GM19351 (cell line): ENCODE results near the gene RBCK1.
A peak's percentile ranks its signal among the peaks of the same experiment; 100 is the strongest.
"Not testable (repeated sequence)": the region's sequence is repeated elsewhere in the genome, so short reads cannot be mapped to it uniquely, and the experiment has no call there.

Source experiments
- ATAC-seq: cut with Tn5 transposase; IDR thresholded peaks from one replicate; pipeline ENCODE4 v1.9.1; 2021; ENCODE audit warnings: mild to moderate bottlenecking, moderate library complexity; ENCODE audit not compliant: unreplicated experiment

RBCK1 gene

GRCh38 chr20:434221-434620 is 26.1 kb downstream of the RBCK1 start:
- ATAC-seq, result no peak

- no peak for ATAC-seq
Measured at GRCh38 chr20:434661-435419, 26.7 kb downstream of the RBCK1 start.

GRCh38 chr20:435558-435957 is 27.5 kb downstream of the RBCK1 start:
- no peak for ATAC-seq

GRCh38 chr20:436476-436875 is 28.4 kb downstream of the RBCK1 start:
- ATAC-seq, result no peak

DNA sequence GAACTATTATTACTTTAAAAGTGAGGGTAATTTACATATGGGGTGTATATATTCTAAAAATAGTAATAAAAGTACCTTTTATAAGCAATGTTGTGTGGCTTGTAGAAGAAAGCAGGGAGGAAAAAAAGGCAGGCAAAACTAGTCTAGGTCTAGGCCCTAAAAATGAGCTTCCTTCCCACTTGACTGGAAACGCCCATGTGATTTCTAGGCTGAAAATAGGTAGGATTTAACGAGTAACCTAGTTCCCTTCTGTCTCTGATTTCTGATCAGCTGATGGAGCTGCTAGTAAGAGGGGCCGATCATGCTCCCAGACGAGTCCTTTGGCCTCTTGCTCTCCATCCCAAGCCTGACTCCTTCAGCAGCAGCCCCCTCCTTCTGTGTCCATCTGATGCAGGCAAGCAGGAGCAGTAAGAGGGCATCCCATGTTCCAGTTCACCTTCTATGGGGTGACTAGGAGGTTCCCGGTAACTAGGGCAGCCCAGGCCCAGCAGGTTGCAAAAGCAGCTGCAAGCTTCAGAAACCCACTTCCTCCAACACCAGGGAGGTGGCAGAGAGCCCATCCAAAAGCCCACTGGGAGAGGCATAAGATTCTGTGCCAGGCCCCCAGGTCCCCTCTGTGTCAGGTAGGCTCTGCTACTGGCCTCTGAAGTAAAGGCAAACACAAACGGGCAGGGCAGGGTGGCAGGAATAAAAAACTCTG is 29.8 kb downstream of the RBCK1 start:
- no peak for ATAC-seq

- ATAC-seq, result no peak
Measured at GRCh38 chr20:438571-439469, 30.7 kb downstream of the RBCK1 start.

DNA sequence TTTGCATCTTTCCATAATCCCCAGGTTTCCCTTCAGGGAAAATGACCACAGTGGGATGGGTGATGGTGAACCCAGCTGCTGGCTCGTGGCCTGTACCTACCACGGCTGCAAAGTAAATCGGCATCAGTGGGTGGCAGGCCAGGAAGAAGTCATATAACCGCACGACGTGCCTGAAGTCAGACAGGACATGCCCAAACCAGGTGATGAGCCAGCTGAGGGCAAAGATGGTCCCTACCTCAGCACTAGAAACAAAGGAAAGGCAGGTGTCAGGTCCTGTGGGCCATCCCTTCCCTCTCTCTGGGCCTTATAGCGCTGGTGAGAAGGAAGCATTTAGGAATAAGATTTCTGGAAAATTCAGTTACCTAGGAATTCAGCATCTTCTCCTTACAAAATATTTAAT is 32.0 kb downstream of the RBCK1 start:
- ATAC-seq, result no peak

GRCh38 chr20:440636-441035 is 32.5 kb downstream of the RBCK1 start:
- no peak for ATAC-seq

DNA sequence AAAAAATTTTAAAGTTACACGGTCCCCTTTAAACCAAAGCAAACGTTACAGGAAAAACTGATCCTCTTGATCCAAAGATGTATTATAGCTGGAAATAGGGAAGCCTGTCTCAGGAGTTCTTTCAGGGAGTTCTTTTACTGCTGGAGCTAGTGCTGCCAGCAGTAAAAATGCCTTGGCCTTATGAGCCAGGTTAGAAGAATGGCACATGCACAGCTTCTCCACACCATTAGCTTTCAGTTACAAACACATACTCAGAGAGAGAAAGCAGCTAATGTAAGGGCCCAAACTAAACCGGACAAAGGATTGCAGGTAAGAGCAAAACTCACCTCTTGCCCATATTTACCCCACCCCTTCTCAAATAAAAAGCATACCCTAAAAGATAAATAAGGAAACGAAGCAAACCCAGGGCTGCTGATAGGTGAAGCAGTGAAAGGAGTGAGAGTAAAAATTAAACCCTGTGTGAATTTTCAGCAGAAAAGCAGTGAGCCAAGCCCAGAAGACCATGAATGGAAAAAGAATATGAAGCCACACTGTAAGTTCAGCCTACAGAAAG is 35.2 kb downstream of the RBCK1 start:
- no peak for ATAC-seq

- ATAC-seq, result no peak
Measured at GRCh38 chr20:444117-444516, 36.0 kb downstream of the RBCK1 start.

- no peak for ATAC-seq
Measured at GRCh38 chr20:444862-445426, 36.8 kb downstream of the RBCK1 start.

DNA sequence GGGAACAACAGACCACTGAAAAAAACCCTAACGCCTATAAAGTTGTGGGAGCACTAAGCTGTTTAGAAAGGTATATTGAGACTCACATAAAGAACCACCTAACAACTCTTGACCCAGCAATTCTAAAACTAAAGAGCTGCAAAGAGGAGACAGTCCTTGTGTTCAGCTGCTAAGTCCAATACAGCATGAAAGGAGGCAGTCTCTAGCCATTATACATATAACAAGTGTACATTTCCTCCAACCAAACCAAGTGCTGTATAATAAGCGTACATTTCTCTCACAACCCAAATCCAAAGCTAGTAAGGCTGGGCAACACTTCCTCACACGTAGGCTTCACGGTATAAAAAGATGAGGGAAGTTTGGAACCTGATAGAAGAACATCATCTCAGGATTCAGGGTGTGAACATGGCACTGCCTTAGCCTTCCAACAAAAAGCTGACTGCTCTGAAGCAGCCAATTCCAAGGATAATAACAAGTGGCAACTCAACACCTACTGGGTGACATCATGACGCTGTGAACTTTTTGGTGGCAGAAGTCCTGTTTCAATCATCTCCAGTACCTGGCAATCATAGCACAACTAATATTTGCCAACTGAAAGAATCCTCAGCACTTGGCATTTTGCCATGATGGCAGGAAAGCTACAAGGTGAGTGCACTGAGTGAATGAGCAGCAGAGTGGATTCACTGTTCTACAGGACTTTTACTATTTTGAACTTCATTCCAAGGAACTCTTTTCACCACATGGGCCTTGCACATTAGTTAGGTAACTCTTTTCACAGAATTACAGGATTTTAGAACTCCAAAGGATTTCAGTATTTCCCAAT is 37.6 kb downstream of the RBCK1 start:
- ATAC-seq, result no peak

- not testable (repeated sequence) for ATAC-seq
Measured at GRCh38 chr20:452021-452420, 43.9 kb downstream of the RBCK1 start.

DNA sequence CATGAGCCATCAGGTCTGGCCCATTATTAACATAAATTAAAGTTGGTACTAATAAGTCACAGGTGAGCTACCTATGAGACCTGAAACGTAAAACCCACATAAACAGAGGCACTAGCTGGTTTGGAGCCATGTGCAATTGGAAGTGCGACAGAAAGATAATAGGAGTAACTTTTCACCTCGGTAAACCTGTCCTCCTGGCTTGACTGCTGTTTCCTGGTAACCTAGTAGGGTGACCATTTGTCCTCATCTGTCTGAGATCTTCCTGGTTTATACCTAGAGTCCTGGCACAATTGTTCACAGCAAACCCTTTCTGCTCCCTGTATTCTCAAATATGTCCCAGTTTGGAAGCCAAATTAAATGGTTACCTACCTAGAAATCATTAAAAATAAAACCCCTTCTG is 46.9 kb downstream of the RBCK1 start:
- no peak for ATAC-seq

DNA sequence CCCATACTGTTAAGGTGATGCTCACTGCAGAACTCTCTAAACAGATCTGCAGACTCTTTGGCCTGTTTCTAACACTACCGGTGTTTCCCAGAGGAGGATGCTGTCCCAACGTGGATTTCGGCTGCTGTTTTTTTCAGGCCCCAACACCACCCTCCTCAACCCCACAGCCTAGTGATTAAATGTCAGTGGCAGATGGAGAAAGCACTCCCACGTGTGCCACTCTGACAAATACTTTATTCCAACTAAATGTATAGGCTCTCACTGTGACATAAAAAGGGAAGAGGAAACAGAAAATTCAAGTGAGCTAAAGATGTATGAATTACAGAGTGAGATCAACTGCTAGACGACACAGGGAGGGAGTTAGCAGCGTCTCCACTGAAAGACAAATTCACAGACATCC is 50.7 kb downstream of the RBCK1 start:
- no peak for ATAC-seq

- ATAC-seq, result no peak
Measured at GRCh38 chr20:460180-460579, 52.1 kb downstream of the RBCK1 start.

DNA sequence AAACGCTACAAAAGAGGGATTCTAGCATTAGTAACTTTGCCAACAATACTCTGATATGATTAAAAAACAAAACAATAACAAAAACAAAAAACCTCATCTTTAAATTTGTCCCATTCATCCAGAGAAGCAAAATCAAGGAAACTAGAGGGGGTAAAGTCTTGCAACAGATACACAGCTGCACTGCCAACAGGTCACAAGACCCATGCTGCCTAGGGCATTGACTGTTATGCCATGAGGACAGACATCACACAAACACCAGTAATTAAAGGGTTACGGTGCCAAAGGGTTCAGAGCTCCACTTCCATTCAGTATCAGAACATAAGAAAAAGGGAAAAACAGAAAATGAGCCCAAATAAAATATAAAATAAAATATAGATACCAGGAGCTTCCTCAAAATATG is 52.6 kb downstream of the RBCK1 start:
- no peak for ATAC-seq

GRCh38 chr20:461254-462198 is 53.4 kb downstream of the RBCK1 start:
- ATAC-seq, result peak; percentile 45
